Liver (tissue), 9 donors: Measurements from ENCODE around the gene TRAPPC3. TPM values are rescaled to one million over a fixed set of nuclear protein-coding genes. Genes with fewer than 3 reads are reported as not detected.

Source experiments
- DNase-seq: peaks from one replicate; pipeline ENCODE4 v3.0.0-alpha.2; 2017; ENCODE audit warnings: low spot score
- H3K27ac ChIP-seq, 2 donors: one replicate each; pipeline ENCODE4 v1.7.0; 2013; ENCODE audit warnings: inconsistent platforms in 2 of 2, low read length in 2 of 2, control low read depth in 1 of 2, low read depth in 1 of 2, mild to moderate bottlenecking in 1 of 2
- H3K27me3 ChIP-seq, 4 donors: one replicate each; pipeline versions ENCODE4 v1.6.1 to v1.7.0; 2013; ENCODE audit warnings: low read length in 3 of 4, inconsistent platforms in 1 of 4, mild to moderate bottlenecking in 1 of 4, moderate library complexity in 1 of 4; ENCODE audit not compliant: control insufficient read depth in 4 of 4, insufficient read depth in 4 of 4
- H3K36me3 ChIP-seq, 4 donors: one replicate each; pipeline versions ENCODE4 v1.6.1 to v1.7.0; 2013; ENCODE audit warnings: low read length in 3 of 4, mild to moderate bottlenecking in 3 of 4, low read depth in 1 of 4, moderate library complexity in 1 of 4; ENCODE audit not compliant: control insufficient read depth in 4 of 4, insufficient read depth in 3 of 4
- H3K4me1 ChIP-seq, 4 donors: one replicate each; pipeline versions ENCODE4 v1.6.1 to v1.7.0; 2013; ENCODE audit warnings: low read length in 3 of 4, mild to moderate bottlenecking in 3 of 4, moderate library complexity in 1 of 4; ENCODE audit not compliant: control insufficient read depth in 4 of 4, insufficient read depth in 4 of 4
- H3K4me3 ChIP-seq, 3 donors: one replicate each; pipeline versions ENCODE4 v1.6.1 to v1.7.0; 2013; ENCODE audit warnings: low read length in 3 of 3, control low read depth in 1 of 3, low read depth in 1 of 3, mild to moderate bottlenecking in 1 of 3
- H3K9ac ChIP-seq, 2 donors: one replicate each; pipeline ENCODE4 v1.7.0; 2013; ENCODE audit warnings: low read length in 2 of 2, mild to moderate bottlenecking in 2 of 2, moderate library complexity in 2 of 2, control low read depth in 1 of 2, low read depth in 1 of 2
- H3K9me3 ChIP-seq, 4 donors: one replicate each; pipeline versions ENCODE4 v1.6.1 to v1.7.0; 2013; ENCODE audit warnings: low read length in 3 of 4; ENCODE audit not compliant: control insufficient read depth in 4 of 4
- ATF3 ChIP-seq: IDR thresholded peaks from 2 replicates; pipeline ENCODE4 v1.6.1; 2016; ENCODE audit warnings: antibody characterized with exemption
- CTCF ChIP-seq: fragments of 150-350 bp; IDR thresholded peaks from 2 replicates; pipeline ENCODE4 v1.5.1; 2017; ENCODE audit warnings: improper control_type of control experiment, low read depth, low read length; ENCODE audit not compliant: missing input control
- EGR1 ChIP-seq, 2 donors: IDR thresholded peaks; 2 replicates each; pipeline ENCODE4 v1.6.1; 2016 to 2018; ENCODE audit warnings: antibody characterized with exemption in 2 of 2, low read depth in 2 of 2
- FOXA1 ChIP-seq: IDR thresholded peaks from 2 replicates; pipeline ENCODE4 v1.6.1; 2016; ENCODE audit warnings: antibody characterized with exemption
- FOXA2 ChIP-seq: IDR thresholded peaks from 2 replicates; pipeline ENCODE4 v1.6.1; 2016; ENCODE audit warnings: antibody characterized with exemption
- GABPA ChIP-seq, 2 donors: IDR thresholded peaks in 1 of 2; conservative IDR thresholded peaks in 1 of 2; 2 replicates each; pipeline ENCODE4 v1.6.1; 2016; ENCODE audit warnings: antibody characterized with exemption in 2 of 2, mild to moderate bottlenecking in 1 of 2, moderate library complexity in 1 of 2
- HNF4A ChIP-seq, 2 donors: conservative IDR thresholded peaks; 2 replicates each; pipeline ENCODE4 v1.6.1; 2016; ENCODE audit warnings: antibody characterized with exemption in 2 of 2, mild to moderate bottlenecking in 2 of 2
- JUND ChIP-seq, 2 donors: IDR thresholded peaks; 2 replicates each; pipeline ENCODE4 v1.6.1; 2016; ENCODE audit warnings: antibody characterized with exemption in 2 of 2
- MAX ChIP-seq: IDR thresholded peaks from 2 replicates; pipeline ENCODE4 v1.6.1; 2016; ENCODE audit warnings: antibody characterized with exemption
- NR2F2 ChIP-seq: IDR thresholded peaks from 2 replicates; pipeline ENCODE4 v1.6.1; 2016; ENCODE audit warnings: antibody characterized with exemption
- RXRA ChIP-seq, 2 donors: IDR thresholded peaks; 2 replicates each; pipeline ENCODE4 v1.6.1; 2017 to 2018; ENCODE audit warnings: antibody characterized with exemption in 2 of 2, mild to moderate bottlenecking in 1 of 2
- SP1 ChIP-seq: IDR thresholded peaks from 2 replicates; pipeline ENCODE4 v1.6.1; 2018; ENCODE audit warnings: antibody characterized with exemption, mild to moderate bottlenecking
- TAF1 ChIP-seq: conservative IDR thresholded peaks from 2 replicates; pipeline ENCODE4 v1.6.1; 2016; ENCODE audit warnings: antibody characterized with exemption, mild to moderate bottlenecking
- YY1 ChIP-seq: IDR thresholded peaks from 2 replicates; pipeline ENCODE4 v1.6.1; 2016; ENCODE audit warnings: antibody characterized with exemption, mild to moderate bottlenecking
- WGBS: extraction: QIAGEN DNeasy Blood & Tissue Kit; methylation state at CpG from one replicate; pipeline ENCODE4 v1.1.7; 2013; 5-methylcytosine and 5-hydroxymethylcytosine counted together
- polyA plus RNA-seq, 2 donors: library from polyadenylated mRNA; stranded (reverse) in 1 of 2; unstranded in 1 of 2; fragments of 200-250 nt in 1 of 2; fragments of >200 nt in 1 of 2; fragmentation: Nextera tagmentation in 1 of 2; extraction: Ambion mirVana in 1 of 2; gene quantifications; one replicate each; pipeline versions ENCODE4 v1.2.1 to v1.2.3, GENCODE V29; 2013 to 2015
- total RNA-seq, 2 donors: library from RNA; depleted of rRNA; stranded (reverse); fragments of >200 nt; gene quantifications; one replicate each; pipeline ENCODE4 v1.2.3, GENCODE V29; 2014
- TF ChIP-seq, protein P1 (sequence below): IDR thresholded peaks from 2 replicates; pipeline ENCODE4 v1.6.1; 2016; ENCODE audit warnings: antibody characterized with exemption, mild to moderate bottlenecking
- TF ChIP-seq, protein P2 (sequence below): IDR thresholded peaks from 2 replicates; pipeline ENCODE4 v1.6.1; 2016; ENCODE audit warnings: antibody characterized with exemption
- donor health status: healthy.
- donor health status: healthy.
- donor health status: healthy.
- donor health status: healthy.
- donor health status: healthy.

The TRAPPC3 gene
- total and polyA plus RNA-seq, 4 donors = 24.2 to 56.1 (median 30.4) TPM

DNA sequence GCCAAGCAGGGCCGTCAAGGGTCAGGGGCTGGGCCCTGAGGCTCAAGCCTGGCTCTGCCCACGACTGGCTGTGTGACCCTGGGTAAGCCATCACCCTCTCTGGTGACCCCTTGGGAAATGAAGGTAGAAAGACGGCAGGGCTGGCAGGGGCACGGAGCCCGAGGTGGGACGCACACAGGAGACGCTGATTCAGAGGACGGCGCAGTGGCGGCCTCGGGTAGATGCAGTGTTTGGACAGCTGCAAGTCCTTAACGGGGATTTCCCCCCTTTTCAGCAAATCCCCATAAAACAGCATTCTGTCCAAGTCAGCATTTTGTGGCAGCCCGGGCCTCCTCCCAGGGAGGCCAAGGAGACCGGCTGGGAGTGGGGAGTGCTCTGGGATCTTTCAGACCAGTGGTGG, 41.0 kb downstream of the TRAPPC3 start:
- H3K36me3 ChIP-seq = no peaks in the 10 kb centered on the region

DNA sequence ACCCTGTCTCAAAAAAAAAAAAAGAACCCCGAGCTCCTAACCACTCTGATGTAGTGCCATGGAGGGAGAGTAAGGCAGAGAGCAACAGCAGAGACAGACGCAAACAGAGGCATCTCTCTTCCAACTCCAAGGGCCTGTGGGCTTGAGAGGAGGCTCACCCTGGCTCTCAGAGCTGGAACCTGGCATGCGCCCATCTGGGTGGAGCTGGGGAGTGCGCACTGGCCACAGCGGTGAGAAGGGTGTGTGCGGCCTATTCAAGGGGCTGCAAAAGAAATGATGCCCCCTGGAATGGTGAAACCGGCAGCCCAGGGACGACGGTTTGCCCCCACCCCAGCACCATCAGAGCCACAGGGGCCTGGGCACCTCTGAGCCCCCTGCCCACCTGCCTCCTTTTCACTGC, 41.9 kb downstream of the TRAPPC3 start:
- Histone ChIP-seq H3K27me3 (no peaks in the 10 kb centered on the region), H3K4me1 (no peaks in the 10 kb centered on the region), H3K36me3 (no peaks in the 10 kb centered on the region), H3K4me3 (no peak overlapping the region), H3K27ac (no peak overlapping the region), H3K9me3 (no peaks in the 10 kb centered on the region), H3K9ac (no peak overlapping the region)
- DNase-seq = no peak
- 92% methylated on average over 9 of the region's 9 CpGs for WGBS
- TF ChIP-seq, protein P1, sequence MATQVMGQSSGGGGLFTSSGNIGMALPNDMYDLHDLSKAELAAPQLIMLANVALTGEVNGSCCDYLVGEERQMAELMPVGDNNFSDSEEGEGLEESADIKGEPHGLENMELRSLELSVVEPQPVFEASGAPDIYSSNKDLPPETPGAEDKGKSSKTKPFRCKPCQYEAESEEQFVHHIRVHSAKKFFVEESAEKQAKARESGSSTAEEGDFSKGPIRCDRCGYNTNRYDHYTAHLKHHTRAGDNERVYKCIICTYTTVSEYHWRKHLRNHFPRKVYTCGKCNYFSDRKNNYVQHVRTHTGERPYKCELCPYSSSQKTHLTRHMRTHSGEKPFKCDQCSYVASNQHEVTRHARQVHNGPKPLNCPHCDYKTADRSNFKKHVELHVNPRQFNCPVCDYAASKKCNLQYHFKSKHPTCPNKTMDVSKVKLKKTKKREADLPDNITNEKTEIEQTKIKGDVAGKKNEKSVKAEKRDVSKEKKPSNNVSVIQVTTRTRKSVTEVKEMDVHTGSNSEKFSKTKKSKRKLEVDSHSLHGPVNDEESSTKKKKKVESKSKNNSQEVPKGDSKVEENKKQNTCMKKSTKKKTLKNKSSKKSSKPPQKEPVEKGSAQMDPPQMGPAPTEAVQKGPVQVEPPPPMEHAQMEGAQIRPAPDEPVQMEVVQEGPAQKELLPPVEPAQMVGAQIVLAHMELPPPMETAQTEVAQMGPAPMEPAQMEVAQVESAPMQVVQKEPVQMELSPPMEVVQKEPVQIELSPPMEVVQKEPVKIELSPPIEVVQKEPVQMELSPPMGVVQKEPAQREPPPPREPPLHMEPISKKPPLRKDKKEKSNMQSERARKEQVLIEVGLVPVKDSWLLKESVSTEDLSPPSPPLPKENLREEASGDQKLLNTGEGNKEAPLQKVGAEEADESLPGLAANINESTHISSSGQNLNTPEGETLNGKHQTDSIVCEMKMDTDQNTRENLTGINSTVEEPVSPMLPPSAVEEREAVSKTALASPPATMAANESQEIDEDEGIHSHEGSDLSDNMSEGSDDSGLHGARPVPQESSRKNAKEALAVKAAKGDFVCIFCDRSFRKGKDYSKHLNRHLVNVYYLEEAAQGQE = no peak
- TF ChIP-seq EGR1 (IDR thresholded peaks at IDR 0.05; ENCODE audit: low read depth in 2 of 2) (no peak), SP1 (no peak), YY1 (no peak), TAF1 (no peak), ATF3 (no peak), FOXA1 (no peak), JUND (IDR thresholded peaks at IDR 0.05) (no peak), HNF4A (conservative IDR thresholded peaks at IDR 0.05) (no peak), RXRA (IDR thresholded peaks at IDR 0.05) (no peak), MAX (no peak), FOXA2 (no peak), GABPA (IDR thresholded peaks at IDR 0.05 in 1 of 2, conservative IDR thresholded peaks at IDR 0.05 in 1 of 2) (no peak)
- TF ChIP-seq, protein P2, sequence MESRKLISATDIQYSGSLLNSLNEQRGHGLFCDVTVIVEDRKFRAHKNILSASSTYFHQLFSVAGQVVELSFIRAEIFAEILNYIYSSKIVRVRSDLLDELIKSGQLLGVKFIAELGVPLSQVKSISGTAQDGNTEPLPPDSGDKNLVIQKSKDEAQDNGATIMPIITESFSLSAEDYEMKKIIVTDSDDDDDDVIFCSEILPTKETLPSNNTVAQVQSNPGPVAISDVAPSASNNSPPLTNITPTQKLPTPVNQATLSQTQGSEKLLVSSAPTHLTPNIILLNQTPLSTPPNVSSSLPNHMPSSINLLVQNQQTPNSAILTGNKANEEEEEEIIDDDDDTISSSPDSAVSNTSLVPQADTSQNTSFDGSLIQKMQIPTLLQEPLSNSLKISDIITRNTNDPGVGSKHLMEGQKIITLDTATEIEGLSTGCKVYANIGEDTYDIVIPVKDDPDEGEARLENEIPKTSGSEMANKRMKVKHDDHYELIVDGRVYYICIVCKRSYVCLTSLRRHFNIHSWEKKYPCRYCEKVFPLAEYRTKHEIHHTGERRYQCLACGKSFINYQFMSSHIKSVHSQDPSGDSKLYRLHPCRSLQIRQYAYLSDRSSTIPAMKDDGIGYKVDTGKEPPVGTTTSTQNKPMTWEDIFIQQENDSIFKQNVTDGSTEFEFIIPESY = no peak

More for the DNA sequence above, 41.0 kb downstream of the TRAPPC3 start:
- H3K27ac ChIP-seq = no peak overlapping the region
- no peak for DNase-seq
- H3K9ac ChIP-seq = no peak overlapping the region
- no peaks in the 10 kb centered on the region for H3K4me1 ChIP-seq
- WGBS = 89% methylated on average over 14 of the region's 14 CpGs
- no peaks in the 10 kb centered on the region for H3K9me3 ChIP-seq
- no peak overlapping the region for H3K4me3 ChIP-seq
- TF ChIP-seq CTCF (no peak), NR2F2 (no peak), FOXA2 (no peak), TAF1 (no peak), FOXA1 (no peak), EGR1 (IDR thresholded peaks at IDR 0.05; ENCODE audit: low read depth in 2 of 2) (no peak), JUND (IDR thresholded peaks at IDR 0.05) (no peak), ATF3 (no peak)
- TF ChIP-seq, protein P2 = no peak
- no peaks in the 10 kb centered on the region for H3K27me3 ChIP-seq
